GM18517 (cell line): ENCODE results near the gene WAPL.
"Not testable (repeated sequence)": the region's sequence is repeated elsewhere in the genome, so short reads cannot be mapped to it uniquely, and the experiment has no call there.

Source experiments
- ATAC-seq: cut with Tn5 transposase; IDR thresholded peaks from one replicate; pipeline ENCODE4 v1.9.1; 2021; ENCODE audit warnings: mild to moderate bottlenecking, moderate library complexity; ENCODE audit not compliant: unreplicated experiment

Gene WAPL

GRCh38 chr10:86521678-86522509, at the start of gene WAPL:
TSS of gene WAPL (minus strand) at chr10:86521792. CDS start at chr10:86518069, 3,723 bp downstream.
- peak; percentile 94 for ATAC-seq

GRCh38 chr10:86569335-86569734, 47.7 kb upstream of the WAPL start:
- ATAC-seq = no peak

- ATAC-seq = not testable (repeated sequence)
These were observed 44.9 kb upstream of the WAPL start for GRCh38 chr10:86566518-86566917.

GRCh38 chr10:86563338-86563737, 41.7 kb upstream of the WAPL start:
- not testable (repeated sequence) for ATAC-seq

DNA sequence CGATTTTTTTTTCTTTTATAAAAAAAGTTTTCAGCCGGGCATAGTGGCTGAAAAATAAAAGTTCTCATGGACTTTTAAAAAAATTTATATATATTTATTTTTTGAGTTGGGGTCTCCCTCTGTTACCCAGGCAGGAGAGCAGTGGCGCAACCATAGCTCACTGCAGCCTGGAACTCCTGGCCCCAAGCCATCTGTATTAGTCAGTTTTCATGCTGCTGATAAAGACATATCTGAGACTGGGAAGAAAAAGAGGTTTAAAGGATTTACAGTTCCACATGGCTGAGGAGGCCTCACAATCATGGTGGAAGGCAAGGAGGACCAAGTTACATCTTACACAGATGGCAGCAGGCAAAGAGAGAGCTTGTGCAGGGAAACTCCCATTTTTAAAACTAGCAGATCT, 37.1 kb upstream of the WAPL start:
- ATAC-seq = not testable (repeated sequence)

GRCh38 chr10:86556933-86557649, 35.5 kb upstream of the WAPL start:
- ATAC-seq = no peak

DNA sequence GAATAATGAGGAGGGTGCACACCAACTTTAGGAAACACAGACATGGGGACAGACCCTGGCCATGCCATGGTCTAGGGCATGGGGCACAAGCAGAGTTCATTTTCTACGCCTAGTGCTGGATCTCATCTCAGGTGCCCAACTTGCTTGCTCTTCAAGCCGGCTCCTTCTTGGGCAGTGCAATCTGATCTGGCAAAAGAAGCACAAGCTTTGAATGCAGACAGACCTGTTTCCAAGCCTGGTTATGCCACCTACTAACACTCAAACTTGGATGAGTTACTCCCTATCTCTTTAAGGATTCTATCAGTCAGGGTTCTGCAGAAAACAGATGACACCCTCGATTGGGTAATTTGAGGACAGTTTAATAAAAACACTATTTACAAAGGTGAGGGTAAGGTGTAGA, 34.9 kb upstream of the WAPL start:
- no peak for ATAC-seq

- no peak for ATAC-seq
These were observed 32.0 kb upstream of the WAPL start for GRCh38 chr10:86553639-86554038.

DNA sequence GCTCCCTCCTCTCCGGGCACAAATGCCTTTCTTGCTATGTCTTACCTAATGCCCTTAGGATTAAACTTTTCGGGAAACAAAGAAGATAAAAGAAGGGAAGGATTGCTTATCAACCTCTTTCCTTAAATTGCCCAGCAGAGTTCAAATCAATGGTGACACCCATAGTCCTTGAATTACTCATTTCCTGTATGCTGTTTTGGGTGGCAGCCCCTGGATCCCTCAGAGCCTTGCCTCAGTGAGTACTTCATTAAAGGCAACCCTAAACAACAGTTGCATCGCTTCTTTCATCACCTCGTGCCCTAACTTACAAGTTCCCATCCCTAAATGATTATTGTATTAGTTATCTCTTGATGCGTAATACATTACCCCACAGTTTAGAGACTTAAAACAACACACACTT, 31.6 kb upstream of the WAPL start:
- no peak for ATAC-seq

DNA sequence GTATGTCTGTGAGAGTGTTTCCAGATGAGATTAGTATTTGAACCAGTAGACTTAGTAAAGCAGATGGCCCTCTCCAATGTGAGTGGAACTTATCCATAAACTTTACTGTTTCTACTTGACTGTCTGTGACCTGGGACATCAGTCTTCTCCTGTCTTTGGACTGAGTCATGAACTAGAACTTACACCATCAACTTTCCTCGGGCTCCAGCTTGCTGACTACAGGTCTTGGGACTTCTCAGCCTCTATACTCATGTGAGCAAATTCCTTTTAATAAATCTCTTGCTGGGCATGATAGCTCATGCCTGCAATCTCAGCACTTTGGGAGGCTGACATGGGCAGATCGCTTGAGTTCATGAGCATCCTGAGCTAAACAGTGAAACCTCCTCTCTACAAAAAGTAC, 25.7 kb upstream of the WAPL start:
- ATAC-seq = no peak

DNA sequence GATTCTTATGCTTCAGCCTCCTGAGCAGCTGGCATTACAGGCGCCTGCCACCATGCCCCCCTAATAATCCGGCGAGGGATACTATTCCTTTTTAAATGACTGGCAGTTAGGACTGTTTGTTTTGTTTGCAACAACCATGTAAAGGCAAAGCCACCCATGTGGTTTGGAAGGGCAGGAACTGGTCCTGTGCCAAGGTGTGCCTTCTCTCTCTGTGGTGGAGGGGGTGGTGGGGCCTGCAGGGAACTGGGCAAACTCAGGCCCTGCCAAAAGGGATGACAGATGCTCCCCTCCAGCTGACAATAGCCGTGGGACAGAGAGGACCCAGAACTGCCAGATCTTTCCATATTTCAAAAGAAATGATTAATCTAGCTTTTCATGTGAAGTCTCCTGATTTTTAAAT, 23.5 kb upstream of the WAPL start:
- ATAC-seq = no peak

DNA sequence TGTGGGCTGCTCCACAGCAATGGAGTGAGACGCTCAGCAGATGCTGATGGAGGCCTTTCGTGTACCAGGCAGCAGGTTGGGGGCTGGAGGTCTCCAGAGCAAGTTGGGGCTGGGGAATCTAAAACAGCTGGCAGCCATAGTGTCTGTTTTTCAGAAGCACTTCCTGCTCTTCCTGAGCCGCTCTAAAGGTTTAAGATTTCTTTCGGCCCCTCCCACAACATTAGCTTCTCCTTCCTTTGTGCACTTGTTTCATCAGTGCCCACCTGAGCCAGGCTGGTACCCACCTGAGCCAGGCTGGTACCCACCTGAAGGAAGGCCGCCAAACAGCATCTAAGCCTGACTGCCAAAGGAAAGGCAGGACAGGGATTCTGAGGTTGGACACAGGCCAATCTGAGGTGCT, 18.4 kb upstream of the WAPL start:
- ATAC-seq = no peak

DNA sequence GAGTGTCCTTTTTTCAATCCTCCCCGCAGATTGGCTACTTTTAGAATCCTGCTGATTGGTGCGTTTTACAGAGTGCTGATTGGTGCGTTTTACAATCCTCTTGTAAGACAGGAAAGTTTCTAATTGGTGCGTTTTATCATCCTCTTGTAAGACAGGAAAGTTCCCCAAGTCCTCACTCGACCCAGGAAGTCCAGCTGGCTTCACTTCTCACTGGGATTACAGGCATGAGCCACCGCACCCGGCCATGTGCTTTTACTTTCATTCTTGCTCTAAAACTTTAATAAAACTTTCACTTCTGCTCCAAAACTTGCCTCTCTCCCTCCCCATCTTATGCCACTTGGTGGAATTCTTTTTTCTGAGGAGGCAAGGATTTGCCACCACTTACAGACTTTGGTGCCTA, 17.0 kb upstream of the WAPL start:
- ATAC-seq = no peak

GRCh38 chr10:86538040-86538439, 16.4 kb upstream of the WAPL start:
- ATAC-seq = not testable (repeated sequence)

- ATAC-seq = no peak
These were observed 14.8 kb upstream of the WAPL start for GRCh38 chr10:86536294-86536861.

DNA sequence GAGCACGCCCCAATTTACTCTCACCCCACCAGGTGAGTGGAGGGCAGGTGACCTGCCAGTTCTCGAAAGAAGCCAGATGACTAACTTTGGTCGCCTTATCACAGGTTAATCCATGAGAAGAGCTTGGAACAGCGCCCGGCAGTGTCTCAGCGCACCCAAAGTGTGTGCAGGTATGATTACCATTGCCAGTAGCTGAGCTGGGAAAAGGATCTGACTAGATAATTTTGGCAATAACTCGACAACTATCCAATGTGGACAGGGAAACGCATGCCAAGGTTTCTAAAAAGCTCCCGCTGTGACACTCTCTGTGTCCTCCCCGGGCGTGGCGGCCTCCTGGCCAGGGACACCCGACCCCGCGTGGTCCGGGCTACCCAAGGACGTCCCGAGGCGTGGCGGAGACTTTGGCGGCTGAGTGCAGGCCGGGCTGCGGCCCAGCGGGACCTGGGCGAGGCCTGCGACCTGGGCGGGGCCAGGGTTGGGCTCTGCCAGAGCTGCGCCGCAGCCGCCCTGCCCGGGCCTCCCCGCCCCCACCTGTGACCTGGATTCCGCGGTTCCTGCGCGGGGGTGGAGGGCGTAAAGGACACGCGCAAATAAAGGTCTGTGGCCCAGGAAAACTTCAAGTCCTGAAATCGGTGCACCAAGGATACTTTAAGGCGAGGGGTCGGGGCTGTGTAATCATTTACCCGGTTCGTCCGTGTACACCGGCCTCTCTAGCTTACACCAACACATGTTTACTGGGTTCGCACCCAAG, 13.7 kb upstream of the WAPL start:
- ATAC-seq = no peak

DNA sequence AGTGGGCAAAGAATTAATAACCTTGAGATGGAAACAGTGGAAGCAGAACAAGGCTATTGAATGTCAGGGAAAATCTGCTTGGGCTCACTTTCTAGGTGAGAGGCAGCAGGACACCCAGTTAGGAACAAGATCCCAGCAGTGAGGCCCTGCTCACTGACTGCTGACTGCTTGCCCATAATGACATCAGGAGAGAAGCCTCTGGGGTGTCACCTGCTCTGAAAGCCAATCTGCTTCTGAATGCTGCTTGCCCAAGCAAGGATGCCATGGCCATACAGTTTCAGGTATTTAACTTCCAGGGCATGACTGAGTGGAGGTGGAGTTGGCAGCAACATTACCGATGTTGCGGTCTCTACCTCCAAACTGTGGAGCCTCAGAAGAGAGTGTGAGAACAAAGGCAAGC, 11.7 kb upstream of the WAPL start:
- no peak for ATAC-seq

GRCh38 chr10:86528736-86529135, 7.1 kb upstream of the WAPL start:
- not testable (repeated sequence) for ATAC-seq

GRCh38 chr10:86526606-86527005, 5.0 kb upstream of the WAPL start:
- no peak for ATAC-seq

GRCh38 chr10:86525713-86526112, 4.1 kb upstream of the WAPL start:
- not testable (repeated sequence) for ATAC-seq
